HEK293 (cell line): ENCODE results near the gene PCAT6.

ENCODE experiments used
- AEBP2 ChIP-seq: fragments of 450-650 bp; formaldehyde crosslinking; IDR thresholded peaks from 2 replicates; pipeline ENCODE4 v1.5.1; 2016; ENCODE audit warnings: missing biosample characterization, missing genetic modification characterization, borderline replicate concordance
- BCL11A ChIP-seq: fragments of 450-650 bp; formaldehyde crosslinking; IDR thresholded peaks from 2 replicates; pipeline ENCODE4 v1.5.1; 2016; ENCODE audit warnings: low read depth, missing biosample characterization, missing genetic modification characterization
- GFI1B ChIP-seq: fragments of 450-650 bp; formaldehyde crosslinking; IDR thresholded peaks from 2 replicates; pipeline ENCODE4 v1.5.1; 2016; ENCODE audit warnings: missing biosample characterization, missing genetic modification characterization
- GLI4 ChIP-seq: fragments of 450-650 bp; formaldehyde crosslinking; IDR thresholded peaks from 2 replicates; pipeline ENCODE4 v1.5.1; 2016; ENCODE audit warnings: missing biosample characterization, missing genetic modification characterization
- KLF16 ChIP-seq: fragments of 450-650 bp; formaldehyde crosslinking; IDR thresholded peaks from 2 replicates; pipeline ENCODE4 v1.5.1; 2017; ENCODE audit warnings: missing biosample characterization, missing genetic modification characterization
- KLF7 ChIP-seq: fragments of 450-650 bp; formaldehyde crosslinking; IDR thresholded peaks from 2 replicates; pipeline ENCODE4 v1.5.1; 2016; ENCODE audit warnings: missing biosample characterization, missing genetic modification characterization, borderline replicate concordance
- MEIS1 ChIP-seq: sonication (generic); formaldehyde crosslinking; IDR thresholded peaks from 2 replicates; pipeline ENCODE4 v1.8.1; 2022; ENCODE audit warnings: missing genetic modification reagents, mild to moderate bottlenecking, borderline replicate concordance
- MYNN ChIP-seq: fragments of 450-650 bp; formaldehyde crosslinking; IDR thresholded peaks from 2 replicates; pipeline ENCODE4 v1.5.1; 2016; ENCODE audit warnings: missing biosample characterization, missing genetic modification characterization, borderline replicate concordance
- OVOL3 ChIP-seq: fragments of 450-650 bp; formaldehyde crosslinking; IDR thresholded peaks from 2 replicates; pipeline ENCODE4 v1.5.1; 2016; ENCODE audit warnings: missing biosample characterization, missing genetic modification characterization
- REPIN1 ChIP-seq: fragments of 450-650 bp; formaldehyde crosslinking; IDR thresholded peaks from 2 replicates; pipeline ENCODE4 v1.5.1; 2017; ENCODE audit warnings: missing biosample characterization, missing genetic modification characterization, low read depth
- SCRT1 ChIP-seq: fragments of 450-650 bp; formaldehyde crosslinking; IDR thresholded peaks from 2 replicates; pipeline ENCODE4 v1.5.1; 2016; ENCODE audit warnings: missing biosample characterization, missing genetic modification characterization, borderline replicate concordance
- TCF7L2 ChIP-seq: IDR thresholded peaks from 2 replicates; pipeline ENCODE4 v1.6.1; 2011; ENCODE audit warnings: low read depth, mild to moderate bottlenecking, inconsistent platforms, low read length, moderate library complexity, borderline replicate concordance
- ZBTB44 ChIP-seq: fragments of 450-650 bp; IDR thresholded peaks from 2 replicates; pipeline ENCODE4 v1.5.1; 2018; ENCODE audit warnings: missing biosample characterization, mild to moderate bottlenecking, missing genetic modification characterization
- ZNF138 ChIP-seq: fragments of 450-650 bp; formaldehyde crosslinking; IDR thresholded peaks from 2 replicates; pipeline ENCODE4 v1.5.1; 2016; ENCODE audit warnings: missing biosample characterization, missing genetic modification characterization, borderline replicate concordance
- ZNF155 ChIP-seq: fragments of 450-650 bp; formaldehyde crosslinking; IDR thresholded peaks from 2 replicates; pipeline ENCODE4 v1.5.1; 2016; ENCODE audit warnings: missing biosample characterization, missing genetic modification characterization
- ZNF16 ChIP-seq: fragments of 450-650 bp; formaldehyde crosslinking; IDR thresholded peaks from 2 replicates; pipeline ENCODE4 v1.5.1; 2016; ENCODE audit warnings: low read depth, missing biosample characterization, missing genetic modification characterization
- ZNF26 ChIP-seq: fragments of 450-650 bp; formaldehyde crosslinking; IDR thresholded peaks from 2 replicates; pipeline ENCODE4 v1.5.1; 2016; ENCODE audit warnings: missing biosample characterization, missing genetic modification characterization
- ZNF324 ChIP-seq: fragments of 450-650 bp; formaldehyde crosslinking; IDR thresholded peaks from 2 replicates; pipeline ENCODE4 v1.5.1; 2016; ENCODE audit warnings: missing biosample characterization, missing genetic modification characterization
- ZNF354C ChIP-seq: fragments of 450-650 bp; formaldehyde crosslinking; IDR thresholded peaks from 2 replicates; pipeline ENCODE4 v1.5.1; 2016; ENCODE audit warnings: missing biosample characterization, missing genetic modification characterization, low read depth, borderline replicate concordance
- ZNF362 ChIP-seq: fragments of 450-650 bp; formaldehyde crosslinking; IDR thresholded peaks from 2 replicates; pipeline ENCODE4 v1.5.1; 2016; ENCODE audit warnings: missing biosample characterization, missing genetic modification characterization
- ZNF449 ChIP-seq: fragments of 450-650 bp; formaldehyde crosslinking; IDR thresholded peaks from 2 replicates; pipeline ENCODE4 v1.5.1; 2017; ENCODE audit warnings: missing biosample characterization, mild to moderate bottlenecking, missing genetic modification characterization, moderate library complexity
- ZNF473 ChIP-seq: fragments of 450-650 bp; formaldehyde crosslinking; IDR thresholded peaks from 2 replicates; pipeline ENCODE4 v1.5.1; 2017; ENCODE audit warnings: missing biosample characterization, missing genetic modification characterization
- ZNF558 ChIP-seq: fragments of 450-650 bp; formaldehyde crosslinking; IDR thresholded peaks from 2 replicates; pipeline ENCODE4 v1.5.1; 2016; ENCODE audit warnings: missing biosample characterization, missing genetic modification characterization
- ZNF571 ChIP-seq: fragments of 450-650 bp; formaldehyde crosslinking; IDR thresholded peaks from 2 replicates; pipeline ENCODE4 v1.5.0; 2017; ENCODE audit warnings: missing biosample characterization, missing genetic modification characterization
- ZNF623 ChIP-seq: fragments of 450-650 bp; formaldehyde crosslinking; IDR thresholded peaks from 2 replicates; pipeline ENCODE4 v1.5.1; 2016; ENCODE audit warnings: missing biosample characterization, missing genetic modification characterization
- ZNF629 ChIP-seq: fragments of 450-650 bp; formaldehyde crosslinking; IDR thresholded peaks from 2 replicates; pipeline ENCODE4 v1.5.1; 2017; ENCODE audit warnings: missing biosample characterization, missing genetic modification characterization
- ZNF76 ChIP-seq: fragments of 450-650 bp; formaldehyde crosslinking; IDR thresholded peaks from 2 replicates; pipeline ENCODE4; 2016; ENCODE audit warnings: low read depth, missing biosample characterization, missing genetic modification characterization, borderline replicate concordance
- ZSCAN23 ChIP-seq: fragments of 450-650 bp; formaldehyde crosslinking; IDR thresholded peaks from 2 replicates; pipeline ENCODE4 v1.5.1; 2016; ENCODE audit warnings: missing biosample characterization, missing genetic modification characterization
- TF ChIP-seq, protein P1 (sequence below): fragments of 450-650 bp; formaldehyde crosslinking; IDR thresholded peaks from 2 replicates; pipeline ENCODE4 v1.5.1; 2016; ENCODE audit warnings: missing biosample characterization, missing genetic modification characterization, borderline replicate concordance

The PCAT6 gene

DNA sequence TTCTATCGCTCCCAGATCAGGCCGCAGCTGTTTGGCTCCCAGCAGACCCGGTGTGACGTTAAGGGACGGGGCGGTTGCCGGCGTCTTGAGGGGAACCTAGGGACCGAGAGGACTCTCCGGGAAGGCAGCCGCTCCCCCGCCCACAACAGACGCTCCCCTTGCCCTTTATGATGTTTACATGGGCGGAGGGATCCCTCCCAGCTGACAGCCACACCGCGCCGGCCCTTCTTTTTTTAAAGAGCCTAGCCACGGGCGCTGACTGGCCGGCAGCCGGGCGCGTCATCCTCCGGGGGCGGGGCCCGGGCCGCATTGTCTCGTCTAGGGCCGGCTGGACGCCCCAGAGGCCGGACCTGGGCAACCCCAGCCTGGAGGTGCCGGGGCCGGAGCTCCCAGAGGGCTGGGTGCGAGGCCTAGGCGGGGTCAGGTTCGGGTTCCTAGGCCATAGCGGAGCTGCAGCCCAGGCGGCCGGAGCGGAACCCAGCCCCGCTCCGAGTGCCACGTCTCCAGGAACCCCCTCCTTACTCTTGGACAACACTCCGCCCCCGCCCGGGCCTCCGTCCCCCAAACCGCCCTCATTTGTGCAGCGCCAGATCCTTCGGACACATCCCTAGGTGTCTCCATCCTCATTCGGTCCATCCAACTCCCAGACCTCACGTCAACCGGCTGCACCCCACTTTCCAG is at the start of gene PCAT6 (continued):
- TF ChIP-seq, protein P1, sequence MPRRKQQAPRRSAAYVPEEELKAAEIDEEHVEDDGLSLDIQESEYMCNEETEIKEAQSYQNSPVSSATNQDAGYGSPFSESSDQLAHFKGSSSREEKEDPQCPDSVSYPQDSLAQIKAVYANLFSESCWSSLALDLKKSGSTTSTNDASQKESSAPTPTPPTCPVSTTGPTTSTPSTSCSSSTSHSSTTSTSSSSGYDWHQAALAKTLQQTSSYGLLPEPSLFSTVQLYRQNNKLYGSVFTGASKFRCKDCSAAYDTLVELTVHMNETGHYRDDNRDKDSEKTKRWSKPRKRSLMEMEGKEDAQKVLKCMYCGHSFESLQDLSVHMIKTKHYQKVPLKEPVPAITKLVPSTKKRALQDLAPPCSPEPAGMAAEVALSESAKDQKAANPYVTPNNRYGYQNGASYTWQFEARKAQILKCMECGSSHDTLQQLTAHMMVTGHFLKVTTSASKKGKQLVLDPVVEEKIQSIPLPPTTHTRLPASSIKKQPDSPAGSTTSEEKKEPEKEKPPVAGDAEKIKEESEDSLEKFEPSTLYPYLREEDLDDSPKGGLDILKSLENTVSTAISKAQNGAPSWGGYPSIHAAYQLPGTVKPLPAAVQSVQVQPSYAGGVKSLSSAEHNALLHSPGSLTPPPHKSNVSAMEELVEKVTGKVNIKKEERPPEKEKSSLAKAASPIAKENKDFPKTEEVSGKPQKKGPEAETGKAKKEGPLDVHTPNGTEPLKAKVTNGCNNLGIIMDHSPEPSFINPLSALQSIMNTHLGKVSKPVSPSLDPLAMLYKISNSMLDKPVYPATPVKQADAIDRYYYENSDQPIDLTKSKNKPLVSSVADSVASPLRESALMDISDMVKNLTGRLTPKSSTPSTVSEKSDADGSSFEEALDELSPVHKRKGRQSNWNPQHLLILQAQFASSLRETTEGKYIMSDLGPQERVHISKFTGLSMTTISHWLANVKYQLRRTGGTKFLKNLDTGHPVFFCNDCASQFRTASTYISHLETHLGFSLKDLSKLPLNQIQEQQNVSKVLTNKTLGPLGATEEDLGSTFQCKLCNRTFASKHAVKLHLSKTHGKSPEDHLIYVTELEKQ (tag by site-specific recombination): 0 out of 2 replicates have a peak, but pooled peaks have one; percentile 32
- TF ChIP-seq AEBP2 (tag by site-specific recombination) (no peak), ZSCAN23 (tag by site-specific recombination) (no peak), ZNF571 (tag by site-specific recombination) (no peak), OVOL3 (tag by site-specific recombination) (no peak), TCF7L2 (no peak), BCL11A (tag by site-specific recombination) (0 out of 2 replicates have a peak, but pooled peaks have one; percentile 9), ZNF16 (no peak), MYNN (tag by site-specific recombination) (no peak), ZNF362 (tag by site-specific recombination) (no peak), ZNF449 (tag by site-specific recombination) (no peak), ZNF324 (tag by site-specific recombination) (0 out of 2 replicates have a peak, but pooled peaks have one; percentile 35), ZNF558 (tag by site-specific recombination) (no peak), REPIN1 (no peak), GLI4 (tag by site-specific recombination) (no peak), SCRT1 (tag by site-specific recombination) (no peak), MEIS1 (no peak), ZBTB44 (tag by site-specific recombination) (peak; percentile 56; the same call in 1 of the 2 replicates), ZNF623 (tag by site-specific recombination) (no peak), ZNF473 (tag by site-specific recombination) (no peak), ZNF138 (tag by site-specific recombination) (no peak), GFI1B (no peak), KLF7 (tag by site-specific recombination) (peak; percentile 63; the same call in 1 of the 2 replicates), ZNF629 (tag by site-specific recombination) (peak; percentile 83), ZNF26 (tag by site-specific recombination) (no peak), ZNF354C (tag by site-specific recombination) (no peak), ZNF155 (tag by site-specific recombination) (no peak), ZNF76 (tag by site-specific recombination) (peak; percentile 68; the same call in 1 of the 2 replicates), KLF16 (tag by site-specific recombination) (peak; percentile 96)
